Activated gamma-delta T cell (primary cell): ENCODE results near the gene STXBP3.
"Not testable (repeated sequence)": the region's sequence is repeated elsewhere in the genome, so short reads cannot be mapped to it uniquely, and the experiment has no call there.

Source experiments
- DNase-seq: peaks from one replicate; lab custom pipeline; 2025; lab: John Stamatoyannopoulos, UW

STXBP3 gene

GRCh38 chr1:108729481-108729880 lies 17.0 kb upstream of the STXBP3 start:
- DNase-seq: no peak

GRCh38 chr1:108732398-108732797 lies 14.1 kb upstream of the STXBP3 start:
- DNase-seq: no peak

DNA sequence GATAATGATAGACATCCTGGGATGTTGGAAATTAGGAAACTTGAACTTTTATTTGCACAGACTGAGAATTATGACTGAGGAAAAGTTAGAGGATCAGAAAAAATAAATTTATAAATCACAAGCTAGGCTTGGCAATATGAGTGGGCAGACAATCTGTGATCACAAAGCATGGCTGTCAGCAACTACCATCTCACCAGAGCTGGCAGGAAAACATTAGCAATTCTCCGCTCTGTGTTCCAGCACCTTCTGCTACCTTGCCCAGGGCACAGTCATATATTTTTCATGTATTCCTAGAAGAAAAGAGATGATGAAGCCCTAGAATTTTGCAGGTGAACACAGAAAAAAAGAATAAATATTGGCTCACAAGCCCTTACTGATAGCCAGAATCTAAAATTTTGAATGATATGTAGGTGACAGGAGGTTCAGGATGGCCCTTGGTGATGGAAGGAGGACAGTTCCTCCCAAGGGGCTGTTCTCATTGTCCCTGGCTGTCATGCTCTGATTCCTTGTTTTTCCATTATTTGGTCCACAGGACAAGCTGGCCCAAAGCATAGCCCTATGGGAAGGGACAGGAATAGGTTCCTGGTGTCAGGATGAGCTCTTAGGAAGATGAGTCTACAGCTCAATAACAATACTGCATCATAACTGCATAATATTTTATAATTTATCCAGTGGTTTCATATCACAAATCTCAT lies 12.2 kb upstream of the STXBP3 start:
- no peak for DNase-seq

- no peak for DNase-seq
These were observed 4.2 kb upstream of the STXBP3 start for GRCh38 chr1:108742253-108742652.

DNA sequence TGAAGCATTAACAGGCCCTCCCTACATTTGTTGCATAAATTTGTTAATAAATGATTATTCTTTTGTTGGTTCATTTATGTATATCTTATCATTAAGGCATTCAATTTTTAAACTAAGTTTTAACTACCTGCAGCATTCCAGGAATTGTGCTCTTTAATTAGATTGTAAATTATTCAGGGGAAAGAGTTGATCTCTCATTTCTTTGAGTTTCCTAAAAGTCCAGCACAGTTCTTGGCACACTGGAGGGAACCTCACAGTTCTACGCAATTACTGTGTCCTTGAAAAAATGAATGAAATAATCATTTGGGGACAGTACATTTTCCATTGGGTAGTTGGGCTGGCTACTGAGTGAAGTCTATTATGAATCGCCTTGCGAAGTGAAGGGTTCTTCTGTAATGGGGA lies 493 bp upstream of the STXBP3 start:
- no peak for DNase-seq

DNA sequence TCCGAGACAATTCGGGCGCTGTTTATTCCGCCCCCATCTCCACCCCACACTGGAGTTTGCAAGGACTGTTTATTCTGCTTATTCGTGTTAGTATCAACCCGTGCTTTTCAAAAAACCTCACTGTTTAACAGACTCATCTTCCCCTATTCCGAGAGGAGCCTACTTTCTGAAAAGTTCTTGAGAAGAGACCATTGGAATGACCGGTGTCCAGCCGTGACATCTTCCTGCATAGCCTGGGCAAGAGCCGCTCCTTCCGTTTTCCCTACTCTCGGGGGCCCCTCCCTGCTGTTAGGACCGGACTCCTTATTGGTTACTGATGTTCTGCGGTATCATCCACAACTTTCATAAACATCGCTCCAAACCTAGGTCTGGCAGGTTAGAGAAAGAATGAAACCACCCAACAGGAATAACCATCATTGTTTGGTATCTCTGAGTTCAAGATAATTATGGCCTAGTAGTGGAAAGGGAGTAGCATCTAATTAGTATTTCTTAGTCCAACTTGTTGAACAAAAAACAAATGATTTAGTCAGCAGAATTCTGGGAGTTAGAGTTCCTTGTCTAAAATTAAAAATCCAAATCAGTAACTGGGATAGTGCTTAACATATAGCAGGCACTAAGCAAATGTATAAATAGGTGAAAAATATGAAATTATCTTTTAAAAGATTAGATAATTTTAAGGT lies 837 bp downstream of the STXBP3 start:
- no peak for DNase-seq

GRCh38 chr1:108747898-108748297 lies 1.4 kb downstream of the STXBP3 start:
- no peak for DNase-seq

DNA sequence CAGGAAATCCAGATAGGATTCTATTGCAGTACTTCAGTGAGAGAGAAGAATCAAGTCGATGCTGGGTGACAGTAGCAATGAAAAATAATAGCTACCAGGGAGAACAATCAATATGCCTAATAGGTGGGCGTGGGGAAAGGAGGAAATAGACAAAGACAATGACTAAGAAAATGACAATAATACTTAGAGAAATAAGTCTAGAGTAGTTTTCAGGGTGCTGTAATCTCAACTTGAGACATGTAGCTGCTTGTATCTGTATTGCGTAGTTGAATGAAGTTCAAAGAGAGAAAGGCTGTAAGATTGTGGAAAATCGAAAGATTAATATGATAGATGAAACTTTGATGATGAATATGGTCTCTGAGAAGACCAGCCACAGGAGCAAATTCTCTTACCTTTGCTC lies 2.6 kb downstream of the STXBP3 start:
- no peak for DNase-seq

- DNase-seq: no peak
These were observed 4.2 kb downstream of the STXBP3 start for GRCh38 chr1:108750476-108751181.

DNA sequence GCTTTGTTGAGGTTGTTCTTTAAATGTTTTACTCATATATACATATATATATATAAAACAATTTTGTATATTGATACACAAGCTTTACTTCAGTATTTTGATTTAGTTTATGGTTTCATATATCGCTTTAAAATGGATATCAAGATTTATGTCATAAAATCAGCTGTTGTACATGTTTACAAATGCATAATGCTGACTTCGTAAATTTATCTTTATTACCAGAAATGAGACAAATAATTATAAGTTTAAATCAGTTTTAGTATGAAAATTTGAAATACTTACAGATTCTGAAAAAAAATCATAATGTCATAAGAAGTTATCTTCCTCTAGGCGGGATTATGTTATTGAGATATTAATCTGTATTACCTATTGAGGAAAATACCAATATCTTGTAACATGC lies 6.9 kb downstream of the STXBP3 start:
- DNase-seq: no peak

- DNase-seq: no peak
These were observed 12.3 kb downstream of the STXBP3 start for GRCh38 chr1:108758796-108759195.

GRCh38 chr1:108767115-108767514 lies 20.6 kb downstream of the STXBP3 start:
- DNase-seq: no peak

- DNase-seq: no peak
These were observed 21.2 kb downstream of the STXBP3 start for GRCh38 chr1:108767708-108768107.

DNA sequence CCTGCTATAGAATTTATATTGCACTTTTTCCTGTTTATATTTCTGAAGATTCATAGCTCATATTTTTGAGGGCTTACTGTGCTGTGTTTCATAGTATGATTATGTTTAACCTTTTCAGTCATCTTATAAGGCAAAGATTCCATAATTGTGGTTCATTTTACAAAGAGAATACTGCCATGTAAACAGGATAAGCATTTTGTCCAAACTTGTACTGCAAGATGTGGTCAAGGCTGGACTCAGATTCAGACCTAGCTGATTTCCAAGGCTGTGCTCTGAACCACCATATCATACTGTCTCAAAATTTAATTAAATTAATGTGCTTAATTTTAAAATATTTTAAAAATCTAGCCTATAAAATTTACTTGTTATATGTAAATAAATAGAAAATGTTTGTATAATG lies 31.4 kb downstream of the STXBP3 start:
- no peak for DNase-seq

DNA sequence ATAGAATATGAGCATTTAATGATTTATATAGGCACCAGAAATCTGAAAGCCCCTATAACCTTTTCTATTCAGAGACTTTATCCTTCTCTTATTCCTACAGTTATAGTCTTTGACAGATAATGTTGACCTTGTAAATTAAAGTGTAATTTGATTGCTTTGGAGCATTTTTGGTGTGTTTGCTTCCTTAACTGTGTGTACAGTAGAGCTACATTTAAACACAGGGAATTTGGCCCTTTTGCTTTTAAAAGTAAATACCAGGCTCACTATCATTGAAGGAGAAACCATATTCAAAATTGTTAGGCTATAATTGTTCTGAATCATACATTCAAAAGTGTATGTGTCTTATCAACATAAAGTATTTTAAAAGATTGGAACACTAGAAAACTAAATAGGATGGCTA lies 33.0 kb downstream of the STXBP3 start:
- DNase-seq: no peak

GRCh38 chr1:108780937-108781574 lies 34.6 kb downstream of the STXBP3 start:
- no peak for DNase-seq

- DNase-seq: not testable (repeated sequence)
These were observed 35.1 kb downstream of the STXBP3 start for GRCh38 chr1:108781575-108781944.

DNA sequence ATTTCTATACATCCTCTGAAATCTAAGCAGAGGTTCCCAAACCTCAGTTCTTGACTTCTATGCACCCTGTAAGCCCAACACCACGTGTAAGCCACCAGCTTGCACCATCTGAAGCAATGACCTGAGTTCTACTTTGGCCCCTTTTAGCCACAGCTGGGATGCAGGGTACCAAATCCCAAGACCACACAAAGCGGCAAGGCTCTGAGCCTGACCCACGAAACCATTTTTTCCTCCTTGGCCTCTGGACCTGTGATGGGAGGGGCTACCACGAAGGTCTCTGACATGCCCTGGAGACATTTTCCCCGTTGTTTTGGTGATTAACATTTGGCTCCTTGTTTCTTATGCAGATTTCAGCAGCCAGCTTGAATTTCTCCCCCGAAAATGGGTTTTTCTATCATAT lies 38.8 kb downstream of the STXBP3 start:
- DNase-seq: no peak

- DNase-seq: no peak
These were observed 39.4 kb downstream of the STXBP3 start for GRCh38 chr1:108785880-108786279.

DNA sequence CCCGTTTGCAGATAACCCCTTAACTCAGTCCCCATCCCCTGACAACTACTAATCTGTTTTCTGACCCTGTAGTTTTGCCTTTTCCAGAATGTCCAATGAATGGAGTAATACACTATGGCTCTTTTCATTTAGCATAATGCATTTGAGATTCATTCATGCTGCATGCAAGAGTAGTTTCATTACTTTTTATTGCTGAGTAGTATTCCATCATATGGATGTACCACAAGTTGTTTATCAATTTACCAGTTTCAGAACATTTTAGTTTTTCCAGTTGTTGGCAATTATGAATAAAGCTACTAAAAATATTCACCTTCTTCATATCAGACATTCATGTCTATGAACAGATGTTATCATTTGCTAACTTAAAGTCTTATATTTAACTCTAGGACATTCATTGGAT lies 45.3 kb downstream of the STXBP3 start:
- no peak for DNase-seq

- DNase-seq: no peak
These were observed 45.9 kb downstream of the STXBP3 start for GRCh38 chr1:108792420-108792819.

GRCh38 chr1:108799001-108799400 lies 52.5 kb downstream of the STXBP3 start:
- DNase-seq: no peak

- DNase-seq: no peak
These were observed 54.6 kb downstream of the STXBP3 start for GRCh38 chr1:108801101-108801500.
